ENCODE results near the gene SEC31A. TPM values are rescaled to one million over a fixed set of nuclear protein-coding genes. Genes with fewer than 3 reads are reported as not detected.
"Not testable (repeated sequence)": the region's sequence is repeated elsewhere in the genome, so short reads cannot be mapped to it uniquely, and the experiment has no call there.

The SEC31A gene
- total RNA-seq (2012; rRNA removed) = 240 and 274 TPM in 2 replicates

- H3K36me3 ChIP-seq (ENCODE audit: insufficient read depth, low read length) = peaks cover 24% of the 10 kb centered on the region
- no peaks in the 10 kb centered on the region for H3K9me3 ChIP-seq (replicated peaks; ENCODE audit: low read length)
- peak within 1 kb of the TSS; percentile 97 for H3K4me3 ChIP-seq (ENCODE audit: low read length)
- H3K4me1 ChIP-seq (ENCODE audit: control insufficient read depth, insufficient read depth, low read length) = peaks cover 20% of the 10 kb centered on the region
- H3K9ac ChIP-seq (ENCODE audit: low read depth, low read length) = peak within 1 kb of the TSS; percentile 99
- H3K4me2 ChIP-seq (ENCODE audit: low read length) = peak within 1 kb of the TSS; percentile 93
- no peaks in the 10 kb centered on the region for H3K27me3 ChIP-seq (ENCODE audit: control insufficient read depth, insufficient read depth, low read length)
Observed at GRCh38 chr4:82890901-82891706, at the start of gene SEC31A. Gene SEC31A (minus strand): TSS chr4:82891153. CDS start chr4:82881936, 9,217 bp downstream.

- no peak overlapping the region for H3K9ac ChIP-seq (ENCODE audit: low read depth, low read length)
- H3K4me2 ChIP-seq (ENCODE audit: low read length) = no peak overlapping the region
- no peaks in the 10 kb centered on the region for H3K27me3 ChIP-seq (ENCODE audit: control insufficient read depth, insufficient read depth, low read length)
- no peak overlapping the region for H3K4me3 ChIP-seq (ENCODE audit: low read length)
- H3K36me3 ChIP-seq (ENCODE audit: insufficient read depth, low read length) = peaks cover 31% of the 10 kb centered on the region
- no peaks in the 10 kb centered on the region for H3K9me3 ChIP-seq (replicated peaks; ENCODE audit: low read length)
- H3K4me1 ChIP-seq (ENCODE audit: control insufficient read depth, insufficient read depth, low read length) = no peaks in the 10 kb centered on the region
Observed at GRCh38 chr4:82939414-82939813, 48.5 kb upstream of the SEC31A start.

- H3K9me3 ChIP-seq (replicated peaks; ENCODE audit: low read length) = no peaks in the 10 kb centered on the region
- no peak overlapping the region for H3K4me3 ChIP-seq (ENCODE audit: low read length)
- no peaks in the 10 kb centered on the region for H3K27me3 ChIP-seq (ENCODE audit: control insufficient read depth, insufficient read depth, low read length)
- H3K9ac ChIP-seq (ENCODE audit: low read depth, low read length) = no peak overlapping the region
- peaks cover 38% of the 10 kb centered on the region for H3K36me3 ChIP-seq (ENCODE audit: insufficient read depth, low read length)
- H3K4me2 ChIP-seq (ENCODE audit: low read length) = no peak overlapping the region
- no peaks in the 10 kb centered on the region for H3K4me1 ChIP-seq (ENCODE audit: control insufficient read depth, insufficient read depth, low read length)
Observed at GRCh38 chr4:82934441-82934840, 43.5 kb upstream of the SEC31A start.

GRCh38 chr4:82930848-82931755, 40.1 kb upstream of the SEC31A start:
- no peaks in the 10 kb centered on the region for H3K9me3 ChIP-seq (replicated peaks; ENCODE audit: low read length)
- H3K4me1 ChIP-seq (ENCODE audit: control insufficient read depth, insufficient read depth, low read length) = no peaks in the 10 kb centered on the region
- peaks cover 26% of the 10 kb centered on the region for H3K36me3 ChIP-seq (ENCODE audit: insufficient read depth, low read length)
- H3K4me2 ChIP-seq (ENCODE audit: low read length) = no peak overlapping the region
- H3K4me3 ChIP-seq (ENCODE audit: low read length) = no peak overlapping the region
- H3K9ac ChIP-seq (ENCODE audit: low read depth, low read length) = no peak overlapping the region
- H3K27me3 ChIP-seq (ENCODE audit: control insufficient read depth, insufficient read depth, low read length) = no peaks in the 10 kb centered on the region

- Histone ChIP-seq H3K4me3 (ENCODE audit: low read length) (no peak overlapping the region), H3K9me3 (replicated peaks; ENCODE audit: low read length) (no peaks in the 10 kb centered on the region), H3K9ac (ENCODE audit: low read depth, low read length) (no peak overlapping the region), H3K4me2 (ENCODE audit: low read length) (no peak overlapping the region), H3K27me3 (ENCODE audit: control insufficient read depth, insufficient read depth, low read length) (no peaks in the 10 kb centered on the region), H3K36me3 (ENCODE audit: insufficient read depth, low read length) (peaks cover 4% of the 10 kb centered on the region), H3K4me1 (ENCODE audit: control insufficient read depth, insufficient read depth, low read length) (no peaks in the 10 kb centered on the region)
Observed at GRCh38 chr4:82921795-82922194, 30.8 kb upstream of the SEC31A start.

GRCh38 chr4:82919386-82919785, 28.4 kb upstream of the SEC31A start:
- Histone ChIP-seq H3K36me3 (ENCODE audit: insufficient read depth, low read length) (no peaks in the 10 kb centered on the region), H3K9me3 (replicated peaks; ENCODE audit: low read length) (no peaks in the 10 kb centered on the region), H3K4me2 (ENCODE audit: low read length) (no peak overlapping the region), H3K4me3 (ENCODE audit: low read length) (no peak overlapping the region), H3K9ac (ENCODE audit: low read depth, low read length) (no peak overlapping the region), H3K27me3 (ENCODE audit: control insufficient read depth, insufficient read depth, low read length) (no peaks in the 10 kb centered on the region), H3K4me1 (ENCODE audit: control insufficient read depth, insufficient read depth, low read length) (no peaks in the 10 kb centered on the region)

- no peak overlapping the region for H3K9ac ChIP-seq (ENCODE audit: low read depth, low read length)
- no peaks in the 10 kb centered on the region for H3K27me3 ChIP-seq (ENCODE audit: control insufficient read depth, insufficient read depth, low read length)
- H3K4me2 ChIP-seq (ENCODE audit: low read length) = no peak overlapping the region
- no peaks in the 10 kb centered on the region for H3K4me1 ChIP-seq (ENCODE audit: control insufficient read depth, insufficient read depth, low read length)
- H3K4me3 ChIP-seq (ENCODE audit: low read length) = no peak overlapping the region
- H3K9me3 ChIP-seq (replicated peaks; ENCODE audit: low read length) = no peaks in the 10 kb centered on the region
- no peaks in the 10 kb centered on the region for H3K36me3 ChIP-seq (ENCODE audit: insufficient read depth, low read length)
Observed at GRCh38 chr4:82918091-82918490, 27.1 kb upstream of the SEC31A start.

GRCh38 chr4:82913968-82914367, 23.0 kb upstream of the SEC31A start:
- not testable (repeated sequence) for H3K4me2 ChIP-seq (ENCODE audit: low read length); H3K4me3 ChIP-seq (ENCODE audit: low read length); H3K9ac ChIP-seq (ENCODE audit: low read depth, low read length); H3K9me3 ChIP-seq (replicated peaks; ENCODE audit: low read length); H3K36me3 ChIP-seq (ENCODE audit: insufficient read depth, low read length); H3K4me1 ChIP-seq (ENCODE audit: control insufficient read depth, insufficient read depth, low read length); H3K27me3 ChIP-seq (ENCODE audit: control insufficient read depth, insufficient read depth, low read length)

- no peaks in the 10 kb centered on the region for H3K9me3 ChIP-seq (replicated peaks; ENCODE audit: low read length)
- H3K4me2 ChIP-seq (ENCODE audit: low read length) = no peak overlapping the region
- no peak overlapping the region for H3K4me3 ChIP-seq (ENCODE audit: low read length)
- no peaks in the 10 kb centered on the region for H3K27me3 ChIP-seq (ENCODE audit: control insufficient read depth, insufficient read depth, low read length)
- no peaks in the 10 kb centered on the region for H3K36me3 ChIP-seq (ENCODE audit: insufficient read depth, low read length)
- H3K4me1 ChIP-seq (ENCODE audit: control insufficient read depth, insufficient read depth, low read length) = no peaks in the 10 kb centered on the region
- H3K9ac ChIP-seq (ENCODE audit: low read depth, low read length) = no peak overlapping the region
Observed at GRCh38 chr4:82913305-82913704, 22.4 kb upstream of the SEC31A start.

GRCh38 chr4:82909326-82909725, 18.4 kb upstream of the SEC31A start:
- H3K27me3 ChIP-seq (ENCODE audit: control insufficient read depth, insufficient read depth, low read length) = no peaks in the 10 kb centered on the region
- H3K4me3 ChIP-seq (ENCODE audit: low read length) = no peak overlapping the region
- no peak overlapping the region for H3K9ac ChIP-seq (ENCODE audit: low read depth, low read length)
- H3K9me3 ChIP-seq (replicated peaks; ENCODE audit: low read length) = no peaks in the 10 kb centered on the region
- H3K36me3 ChIP-seq (ENCODE audit: insufficient read depth, low read length) = no peaks in the 10 kb centered on the region
- H3K4me2 ChIP-seq (ENCODE audit: low read length) = no peak overlapping the region
- H3K4me1 ChIP-seq (ENCODE audit: control insufficient read depth, insufficient read depth, low read length) = peaks cover 10% of the 10 kb centered on the region

- Histone ChIP-seq H3K4me1 (ENCODE audit: control insufficient read depth, insufficient read depth, low read length) (peaks cover 16% of the 10 kb centered on the region), H3K4me2 (ENCODE audit: low read length) (no peak overlapping the region), H3K4me3 (ENCODE audit: low read length) (no peak overlapping the region), H3K27me3 (ENCODE audit: control insufficient read depth, insufficient read depth, low read length) (no peaks in the 10 kb centered on the region), H3K9me3 (replicated peaks; ENCODE audit: low read length) (no peaks in the 10 kb centered on the region), H3K9ac (ENCODE audit: low read depth, low read length) (no peak overlapping the region), H3K36me3 (ENCODE audit: insufficient read depth, low read length) (no peaks in the 10 kb centered on the region)
Observed at GRCh38 chr4:82906469-82906868, 15.5 kb upstream of the SEC31A start.

All from skeletal muscle satellite cell (primary cell).